Stimulated activated CD4-positive, alpha-beta T cell treated with anti-CD3 and anti-CD28 coated beads, TNF-alpha, amount 100 ng/mL, for 1 hour (primary cell): ENCODE results near the gene PRPF18.

Source experiments
- DNase-seq, 3 donors: peaks; one replicate each; pipeline ENCODE4 v3.0.0-alpha.2; 2020; ENCODE audit warnings: low read depth in 3 of 3, low spot score in 1 of 3

Gene PRPF18

DNA sequence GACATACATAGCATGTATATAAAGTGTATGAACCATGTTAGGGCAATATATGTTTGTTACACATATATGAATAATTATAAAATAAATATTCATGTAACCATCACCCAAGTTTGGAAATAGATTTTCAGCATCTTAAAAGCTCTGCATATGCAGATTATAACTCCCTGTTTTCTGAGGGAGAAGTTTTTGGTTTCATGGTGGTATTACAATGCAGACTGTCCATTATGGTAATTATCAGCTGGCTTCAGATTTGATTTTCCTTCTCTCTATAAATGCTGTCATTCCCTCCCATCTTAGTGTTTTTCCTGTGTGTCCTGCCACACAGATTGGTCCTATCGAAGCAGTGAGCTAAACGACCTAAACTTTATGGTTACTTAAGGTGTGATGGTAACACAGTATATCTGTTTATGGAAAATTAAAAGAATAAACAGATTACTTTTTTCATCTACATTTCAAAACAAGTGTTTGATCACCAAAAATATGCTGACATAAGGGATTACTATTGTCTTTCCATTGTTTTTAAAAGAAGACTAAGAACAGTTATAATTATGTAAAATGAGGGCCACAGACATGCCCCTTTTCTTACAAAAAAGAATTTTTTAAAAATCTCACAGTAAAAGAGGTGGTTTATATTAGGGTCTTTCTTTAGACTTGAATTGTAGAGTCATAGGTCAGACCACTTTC, 17.7 kb downstream of the PRPF18 start:
- no peak for DNase-seq

DNA sequence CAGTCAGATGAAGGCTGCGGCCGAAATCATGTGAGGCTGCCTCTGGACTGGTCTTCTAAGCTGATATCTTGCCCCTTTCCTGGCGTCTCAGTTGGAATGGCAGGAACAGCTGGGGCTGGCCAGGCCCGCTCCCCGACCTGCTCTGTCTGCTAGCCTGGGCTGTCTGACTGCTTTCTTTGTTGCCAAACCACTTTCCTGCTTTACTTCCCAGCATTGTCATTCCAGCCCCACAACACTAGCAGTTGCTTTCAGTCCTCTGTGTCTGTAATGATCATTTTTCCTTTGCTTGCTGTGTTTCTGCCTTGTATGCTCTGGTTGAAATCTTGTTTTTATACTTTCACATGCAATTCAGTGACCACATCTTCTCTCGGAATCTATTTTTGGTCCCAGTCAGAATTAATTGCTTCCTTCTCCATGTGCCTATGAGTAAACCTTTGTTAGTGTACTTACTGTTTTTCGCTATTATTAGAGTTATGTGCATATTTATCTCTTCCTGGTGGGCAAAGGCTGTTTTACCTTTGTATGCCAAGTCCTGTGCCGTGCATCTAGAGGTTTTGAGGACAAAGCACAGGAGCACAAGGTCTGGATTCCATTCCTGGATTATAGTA, 21.6 kb downstream of the PRPF18 start:
- no peak for DNase-seq

DNA sequence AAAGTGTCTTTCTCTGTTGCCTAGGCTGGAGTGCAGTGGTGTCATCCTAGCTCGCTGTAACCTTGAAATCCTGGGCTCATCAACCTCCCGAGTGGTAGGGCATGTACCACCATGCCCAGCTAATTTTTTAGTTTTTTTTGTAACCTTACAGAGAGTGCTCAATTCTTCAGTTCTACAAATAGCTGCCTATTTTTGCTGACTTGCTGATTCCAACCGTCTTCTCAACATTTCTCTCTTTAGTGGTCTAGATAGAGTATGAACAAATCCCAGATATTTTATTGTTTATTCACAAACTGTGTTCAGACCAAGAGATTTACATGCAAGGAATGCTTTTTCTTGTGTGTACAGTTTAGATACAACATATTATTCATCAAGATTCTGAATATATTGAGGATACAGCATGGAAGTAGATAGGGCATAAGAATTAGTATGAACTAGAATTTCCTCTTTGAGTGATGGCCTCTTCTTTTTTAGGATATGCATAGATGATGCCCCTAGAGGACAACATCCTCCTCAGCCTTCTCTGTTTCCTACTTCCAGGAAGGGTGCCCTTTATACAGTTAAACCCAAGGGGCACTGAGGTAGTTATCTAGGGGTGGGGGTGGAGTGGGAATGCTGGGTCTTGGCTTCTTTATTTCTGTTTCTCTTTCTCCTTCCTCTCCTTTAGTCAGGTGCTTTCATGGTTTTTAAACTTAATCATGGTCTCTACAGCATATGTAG, 26.0 kb downstream of the PRPF18 start:
- no peak for DNase-seq

DNA sequence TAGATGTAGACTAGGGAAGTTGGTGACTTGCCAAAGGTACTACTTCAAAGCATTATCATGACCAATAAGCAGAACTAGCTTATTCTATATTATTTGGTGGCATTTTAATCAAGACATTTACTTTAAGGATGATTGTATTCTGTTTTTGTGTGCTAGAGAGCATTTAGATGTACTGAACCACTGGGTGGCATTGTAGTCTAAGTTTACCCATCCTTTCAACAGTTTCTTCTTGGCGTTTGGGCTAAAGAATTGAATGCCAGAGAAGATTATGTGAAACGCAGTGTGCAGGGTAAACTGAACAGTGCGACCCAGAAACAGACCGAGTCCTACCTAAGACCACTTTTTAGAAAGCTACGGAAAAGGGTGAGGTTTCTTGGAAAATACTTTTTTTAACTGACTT, 26.8 kb downstream of the PRPF18 start:
- DNase-seq, result no peak

DNA sequence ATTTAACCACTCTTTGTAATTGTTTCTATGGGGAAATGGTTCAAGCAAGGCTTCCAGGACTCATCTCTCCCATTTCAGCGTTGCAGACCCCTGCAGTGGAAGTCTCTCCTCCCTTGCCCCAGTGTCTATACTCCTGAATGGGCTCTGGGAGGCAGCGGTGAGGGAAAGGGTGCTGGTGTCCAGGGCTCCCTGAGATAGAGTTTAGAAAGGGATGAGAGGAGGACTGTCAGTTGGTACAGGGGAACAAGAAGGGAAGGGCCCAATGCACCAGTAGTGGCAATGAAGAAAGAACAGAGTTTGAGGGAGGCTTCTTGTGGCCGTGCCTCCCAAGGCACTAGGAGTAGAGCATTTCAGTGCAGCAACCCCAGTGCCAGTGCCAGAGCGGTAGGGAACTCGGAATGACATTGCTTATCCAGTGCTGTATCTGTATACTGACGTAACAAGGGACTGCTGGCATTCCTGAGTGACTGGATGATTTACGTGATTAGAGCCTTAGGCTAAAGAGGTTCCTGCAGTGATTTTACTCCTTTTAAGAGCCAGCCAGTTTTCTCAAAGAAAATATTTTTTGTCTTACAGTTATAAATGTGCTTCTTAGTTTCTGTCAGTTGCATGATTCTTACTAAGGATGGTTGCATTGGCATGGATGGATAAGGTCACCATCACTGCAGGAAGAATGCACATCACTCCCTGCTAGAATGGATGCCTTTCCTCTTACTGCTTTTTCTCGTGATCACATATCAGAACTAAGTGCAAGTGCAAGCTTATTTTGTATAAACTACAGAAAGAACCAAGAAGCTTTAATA, 28.0 kb downstream of the PRPF18 start:
- DNase-seq, result no peak

DNA sequence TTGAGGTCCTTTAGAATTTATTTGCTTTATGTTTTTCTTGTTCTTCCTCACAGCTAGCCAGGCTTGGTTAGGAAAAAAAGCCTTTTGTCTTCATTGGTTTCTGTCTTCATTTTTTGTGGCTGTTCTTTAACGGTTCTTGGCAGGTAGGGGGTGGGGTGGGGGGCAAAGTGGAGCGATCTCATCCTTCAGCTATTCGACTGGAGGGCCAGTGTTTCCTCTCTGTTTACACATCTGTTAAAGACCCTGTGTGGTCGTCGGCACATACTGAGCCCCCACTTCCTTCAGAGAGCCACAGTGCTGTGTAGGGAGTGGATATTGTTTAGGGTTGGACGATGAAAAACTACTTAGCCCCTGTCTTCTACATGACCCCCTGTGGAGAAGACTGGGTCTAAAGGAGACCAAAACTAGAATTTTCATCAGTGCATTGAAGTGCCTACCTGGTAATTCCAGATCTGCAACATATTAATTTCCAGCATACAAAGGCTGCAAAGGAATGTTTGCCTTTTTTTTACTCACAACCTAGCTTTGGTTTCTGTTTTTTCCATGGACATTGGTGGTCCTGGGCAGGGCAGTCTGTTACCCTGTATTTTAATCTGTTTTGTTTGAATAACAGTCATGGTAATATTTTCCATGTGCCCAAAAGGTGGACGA, 29.0 kb downstream of the PRPF18 start:
- DNase-seq, result no peak

DNA sequence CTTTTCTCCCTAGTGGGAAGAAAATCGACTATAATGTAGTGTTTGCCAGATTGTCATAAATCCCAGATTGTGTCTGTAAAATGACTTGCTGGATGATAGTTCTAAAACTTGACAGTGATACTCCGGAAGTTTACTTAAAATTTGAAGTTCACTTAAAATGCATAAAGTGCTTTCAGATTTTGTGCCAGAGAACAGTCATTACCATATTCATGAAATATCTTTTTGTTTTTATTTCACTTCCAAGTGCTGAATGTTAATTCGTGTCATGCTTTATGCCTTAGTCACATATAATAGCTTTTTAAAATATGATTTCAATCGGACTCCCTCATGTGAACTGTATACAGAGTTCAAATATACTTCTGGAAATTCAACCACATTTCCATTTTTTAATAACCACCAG, 30.4 kb downstream of the PRPF18 start:
- no peak for DNase-seq

DNA sequence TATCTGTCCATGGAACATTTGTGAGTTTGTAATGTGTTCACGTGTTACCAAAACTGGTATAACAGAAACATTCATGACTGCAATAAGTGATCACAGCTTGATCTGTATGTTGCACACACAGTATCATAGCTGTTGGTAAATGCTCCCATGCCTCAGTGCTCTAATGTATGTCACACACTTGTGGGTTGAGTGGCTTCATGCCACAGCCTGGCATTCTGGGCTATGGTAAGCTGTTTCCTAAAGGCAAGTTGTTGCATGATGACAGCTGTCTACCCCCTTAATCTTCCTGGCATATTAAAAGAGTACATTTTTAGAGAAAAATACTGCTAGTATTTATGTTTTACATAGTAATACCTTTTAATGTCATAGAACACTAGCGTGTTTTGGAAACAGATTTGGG, 35.2 kb downstream of the PRPF18 start:
- no peak for DNase-seq

DNA sequence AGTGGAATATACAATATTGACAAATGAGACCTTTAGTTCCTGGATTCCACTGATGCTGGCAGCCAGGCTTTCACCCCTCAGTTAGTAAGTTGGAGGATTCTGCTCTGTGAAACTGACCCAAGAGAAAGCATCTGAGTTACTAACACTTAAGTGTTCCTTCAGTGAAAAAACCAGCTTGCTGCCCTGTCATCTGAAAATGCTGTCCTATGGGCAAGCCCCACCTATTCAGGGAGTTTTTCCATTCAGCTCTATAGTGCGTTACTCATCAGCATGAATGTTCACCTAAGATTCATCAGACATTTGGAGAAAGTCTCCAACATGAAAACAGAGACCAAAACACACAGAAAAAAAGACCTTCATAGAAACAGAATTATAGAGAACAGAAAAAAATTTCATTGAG, 37.9 kb downstream of the PRPF18 start:
- no peak for DNase-seq

DNA sequence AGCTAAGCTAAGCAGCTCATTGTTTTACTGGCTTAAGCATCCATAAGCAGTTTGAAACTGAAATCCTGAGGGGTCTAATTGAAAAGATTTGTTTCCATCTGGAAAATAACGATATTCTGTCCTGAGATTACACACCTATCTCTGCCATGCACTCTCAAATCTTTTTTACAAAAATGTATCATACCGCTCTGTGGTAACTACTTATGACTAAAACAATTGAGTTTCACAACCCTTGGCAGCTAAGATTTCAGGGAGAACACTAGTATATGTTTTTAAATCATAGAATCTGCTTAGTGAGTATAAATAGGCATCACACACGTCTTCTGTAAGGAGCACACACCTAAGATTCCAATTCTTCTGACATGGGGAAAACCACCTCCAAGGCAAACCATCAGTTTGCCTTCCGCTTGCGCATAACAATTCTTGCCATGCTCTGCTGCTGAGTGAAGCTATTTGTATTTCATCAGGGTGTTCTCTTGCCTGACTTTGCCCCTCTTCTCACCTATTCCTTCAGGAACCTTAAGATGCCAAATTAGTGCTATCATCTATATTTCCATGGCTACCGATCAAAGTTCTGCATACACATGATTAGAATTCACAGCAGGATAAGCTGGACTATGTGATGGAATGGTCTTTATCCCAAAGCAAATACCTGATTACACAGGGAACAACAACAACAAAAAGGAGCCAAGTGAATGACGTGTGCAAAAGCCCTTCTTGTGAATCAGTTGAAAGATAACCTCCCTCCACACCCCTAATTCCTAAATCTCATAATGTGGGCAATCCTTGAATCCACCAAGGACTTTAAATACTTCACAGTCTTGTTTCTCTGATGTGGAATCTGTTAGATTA, 40.9 kb downstream of the PRPF18 start:
- DNase-seq, result no peak

DNA sequence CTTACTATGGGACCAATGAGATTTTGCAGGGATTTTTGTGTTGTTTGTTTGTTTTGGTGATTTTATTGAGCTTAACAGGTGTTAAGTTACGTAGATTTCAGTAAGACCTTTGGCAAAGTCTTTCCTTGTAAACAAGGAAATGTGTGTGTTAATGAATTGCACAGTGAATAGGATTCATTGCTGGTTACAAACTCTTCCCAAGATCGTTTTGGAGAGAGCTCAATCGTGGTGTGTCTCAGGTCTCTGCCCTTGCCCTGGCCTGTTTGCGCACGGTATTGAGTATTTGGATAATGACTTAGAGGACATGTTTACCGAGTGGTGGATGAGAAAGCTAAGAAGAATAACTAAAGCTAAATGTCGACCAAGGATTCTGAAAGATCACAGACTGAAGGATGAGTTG, 41.9 kb downstream of the PRPF18 start:
- DNase-seq, result no peak

DNA sequence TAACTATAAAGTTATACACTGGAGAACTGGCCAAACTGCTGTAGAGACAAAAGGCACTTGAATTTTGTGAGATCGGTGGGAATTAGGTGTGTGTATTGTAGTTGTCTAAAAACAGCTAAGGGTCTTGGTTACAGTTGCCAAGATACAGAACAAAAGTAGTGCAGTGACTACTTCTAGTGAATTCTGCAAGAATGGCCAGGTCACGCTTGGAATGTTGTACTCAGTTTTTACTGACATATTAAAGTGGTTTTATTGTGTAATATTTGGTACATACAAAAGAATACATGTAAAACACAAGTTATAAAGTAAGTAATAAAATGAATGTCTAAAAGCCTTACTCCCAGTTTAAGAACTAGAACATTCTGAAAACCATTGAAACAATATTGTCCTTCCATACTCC, 42.4 kb downstream of the PRPF18 start:
- no peak for DNase-seq

DNA sequence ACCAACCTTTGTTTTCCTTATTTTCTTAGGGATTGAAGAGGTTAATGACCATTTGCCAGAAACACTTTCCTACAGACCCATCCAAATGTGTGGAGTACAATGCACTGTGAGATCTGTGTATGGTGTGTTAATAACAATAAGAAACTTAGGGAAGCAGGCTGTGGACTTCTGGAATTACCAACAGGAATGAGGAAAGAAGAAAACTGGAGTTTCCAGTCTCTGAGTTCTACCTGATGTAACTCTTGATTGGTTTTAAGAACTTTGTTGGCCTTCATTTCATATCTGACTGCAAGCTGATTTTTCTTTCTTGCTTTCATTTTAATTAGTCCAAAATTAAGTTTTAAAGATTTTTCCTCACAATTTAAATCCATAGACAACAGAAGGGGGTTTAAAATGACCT, 43.5 kb downstream of the PRPF18 start:
- no peak for DNase-seq

DNA sequence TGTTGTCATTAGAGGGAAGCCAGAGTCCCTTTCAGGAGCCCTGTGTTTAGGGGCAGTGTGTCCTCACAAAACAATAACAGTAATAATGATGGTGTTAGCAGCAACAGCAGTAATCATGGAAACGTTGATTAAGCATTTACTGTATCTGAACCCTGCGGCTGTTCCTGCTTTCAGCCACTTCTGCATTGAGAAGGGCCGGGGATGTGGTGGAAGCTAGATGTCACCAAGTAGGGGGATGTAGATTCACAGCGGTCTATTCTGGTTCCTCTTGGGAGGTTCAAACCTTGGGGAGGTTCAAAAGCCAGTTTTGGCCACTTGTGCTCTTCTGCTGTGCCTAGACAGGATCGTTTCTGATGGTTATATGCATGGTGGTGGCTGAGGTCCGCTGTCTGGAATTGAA, 44.8 kb downstream of the PRPF18 start:
- no peak for DNase-seq

DNA sequence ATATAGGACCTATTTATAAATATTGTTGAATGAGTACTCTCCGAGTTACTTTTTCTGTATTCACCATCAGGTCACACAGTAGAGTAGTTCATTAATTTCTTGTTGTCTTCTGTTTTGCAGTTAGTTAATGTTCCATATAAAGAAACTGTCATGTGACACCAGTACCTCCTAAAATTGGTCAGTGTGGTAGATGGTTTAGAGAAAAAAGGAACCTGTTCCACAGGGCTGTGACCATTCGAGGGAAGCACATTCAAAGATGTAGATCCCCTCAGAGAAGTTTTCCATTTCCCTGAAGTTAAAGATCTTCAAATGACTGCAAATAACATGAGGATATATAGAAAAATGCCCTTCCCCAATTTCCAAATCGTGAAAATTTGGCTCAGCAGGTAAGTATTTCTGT, 45.7 kb downstream of the PRPF18 start:
- DNase-seq, result no peak

DNA sequence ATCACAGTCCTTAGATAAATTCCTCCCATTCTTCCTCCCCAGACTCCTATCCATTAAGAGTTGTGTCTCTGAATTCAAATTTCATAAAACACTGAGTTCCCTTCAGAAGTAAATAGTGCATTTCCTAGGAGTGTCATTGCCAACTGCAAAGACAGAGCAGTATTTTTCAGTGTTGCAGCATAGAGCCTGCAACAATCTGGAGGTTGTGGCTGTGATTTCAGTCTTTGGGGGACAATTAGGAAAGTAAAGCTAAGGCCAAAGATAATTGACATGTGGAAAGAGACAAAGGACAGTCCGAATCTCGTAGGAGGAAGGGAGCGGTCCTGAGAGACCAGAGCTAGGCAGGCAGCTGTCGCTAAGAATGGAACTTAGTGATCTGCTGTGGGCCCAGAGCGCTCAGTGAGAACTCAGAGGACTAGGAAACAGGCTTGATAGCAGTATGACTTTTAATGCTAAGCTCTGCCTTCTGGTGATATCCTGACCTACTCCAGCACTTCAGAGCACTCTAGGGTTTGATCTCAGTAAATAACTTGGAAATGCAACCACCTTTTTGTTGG, 46.2 kb downstream of the PRPF18 start:
- no peak for DNase-seq

DNA sequence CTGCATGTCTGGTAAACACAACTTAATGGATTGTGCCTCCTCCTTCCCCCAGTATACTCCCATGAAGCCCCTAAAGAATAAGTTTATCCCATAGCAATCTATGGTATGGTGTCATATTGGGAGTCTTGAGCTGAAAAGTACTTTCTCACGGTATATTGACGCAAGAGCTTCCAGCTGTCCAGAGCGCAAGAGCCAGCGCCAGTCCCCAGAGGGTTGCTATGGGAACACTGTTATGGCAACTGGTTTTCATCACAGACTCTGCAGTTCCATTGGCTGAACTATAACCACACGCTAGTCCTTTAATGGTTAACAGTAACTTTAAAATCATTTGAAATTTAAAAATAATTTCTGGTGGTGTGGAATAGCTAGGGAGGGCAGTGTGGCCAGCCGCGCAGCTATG, 46.9 kb downstream of the PRPF18 start:
- no peak for DNase-seq

DNA sequence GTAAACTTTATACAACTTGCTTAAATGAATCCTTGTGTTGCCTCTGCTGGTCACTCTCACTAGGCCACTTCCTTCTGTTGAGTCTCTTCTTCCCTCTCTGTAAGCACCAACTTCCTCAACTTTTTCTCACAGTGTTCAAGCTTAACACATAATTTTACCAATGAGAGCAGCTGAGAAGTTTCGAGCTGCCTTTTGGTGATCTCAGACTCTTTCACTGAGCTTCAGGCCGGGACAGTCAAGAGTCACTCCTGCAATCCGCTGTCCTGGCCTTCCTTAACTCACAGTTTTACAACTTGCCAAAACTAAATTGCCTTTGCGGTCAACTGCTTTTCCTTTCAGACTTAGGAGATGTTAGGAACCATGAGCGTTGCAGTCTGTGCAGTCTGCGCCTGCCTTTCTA, 47.4 kb downstream of the PRPF18 start:
- no peak for DNase-seq

DNA sequence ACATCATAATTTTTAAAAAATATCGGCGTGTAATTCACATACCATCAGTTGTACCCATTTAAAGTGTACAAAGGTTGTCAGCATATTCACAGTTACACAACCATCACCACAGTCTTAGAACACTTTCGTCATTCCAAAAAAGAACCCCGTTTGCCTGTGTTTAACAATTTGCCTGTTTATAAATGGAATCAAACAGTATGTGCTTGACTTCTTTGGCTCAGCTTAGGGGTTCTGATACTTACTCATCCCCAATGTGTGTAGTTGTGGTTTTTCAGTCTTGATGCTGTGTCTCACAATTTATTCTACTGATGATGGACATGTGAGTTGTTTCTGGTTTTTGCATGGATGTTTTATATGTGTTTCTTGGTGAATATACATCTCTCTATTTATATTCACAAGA, 50.0 kb downstream of the PRPF18 start:
- no peak for DNase-seq

DNA sequence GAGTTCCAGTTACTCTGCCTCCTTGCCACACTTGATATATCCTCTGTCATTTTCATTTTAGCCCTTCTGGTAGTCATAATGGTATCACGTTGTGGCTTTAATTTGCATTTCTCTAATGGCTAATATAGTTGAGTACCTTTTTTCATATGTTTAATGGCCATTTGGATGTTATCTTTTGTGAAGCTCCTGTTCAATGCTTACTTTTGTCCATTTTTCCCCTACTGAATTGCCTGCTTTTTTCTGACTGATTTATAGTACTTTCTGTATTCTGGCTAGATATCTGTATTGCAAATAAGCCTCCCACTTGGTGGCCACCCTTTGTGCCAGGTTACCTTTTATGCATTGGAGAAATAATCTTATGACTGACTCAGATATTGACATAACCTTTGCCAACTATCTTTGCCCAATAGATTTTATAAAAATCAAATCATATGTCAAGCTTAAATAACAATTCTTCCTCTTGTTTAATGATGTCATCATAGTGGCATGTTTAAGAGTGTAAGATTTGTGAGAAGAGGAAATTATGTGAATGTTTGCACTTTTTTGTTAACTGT, 50.6 kb downstream of the PRPF18 start:
- no peak for DNase-seq
